Aorta (tissue), 5 donors: ENCODE data around the gene ESRRA. TPM values are rescaled to one million over a fixed set of nuclear protein-coding genes. Genes with fewer than 3 reads are reported as not detected.

Experiments used
- ATAC-seq: fragments of 200-7000 bp; cut with Tn5 transposase; one replicate; pipeline ENCODE4 v1.9.1; 2022; ENCODE audit warnings: moderate library complexity; ENCODE audit not compliant: low FRiP score
- DNase-seq, 2 donors: peaks; one replicate each; pipeline ENCODE4 v3.0.0-alpha.2; 2020
- H3K27ac ChIP-seq, 2 donors: one replicate each; pipeline ENCODE4 v1.5.1; 2013; ENCODE audit warnings: low read length in 2 of 2, mild to moderate bottlenecking in 2 of 2, moderate library complexity in 2 of 2, control low read depth in 1 of 2, inconsistent platforms in 1 of 2, low read depth in 1 of 2
- H3K27me3 ChIP-seq, 2 donors: one replicate each; pipeline ENCODE4 v1.6.1; 2013; ENCODE audit warnings: control low read depth in 1 of 2, low read length in 1 of 2, mild to moderate bottlenecking in 1 of 2, moderate library complexity in 1 of 2; ENCODE audit not compliant: insufficient read depth in 2 of 2, control insufficient read depth in 1 of 2
- H3K36me3 ChIP-seq, 2 donors: one replicate each; pipeline ENCODE4 v1.6.1; 2013; ENCODE audit warnings: control low read depth in 1 of 2, low read length in 1 of 2, mild to moderate bottlenecking in 1 of 2; ENCODE audit not compliant: insufficient read depth in 2 of 2, control insufficient read depth in 1 of 2
- H3K4me1 ChIP-seq, 2 donors: one replicate each; pipeline ENCODE4 v1.6.1; 2013; ENCODE audit warnings: low read length in 2 of 2, control low read depth in 1 of 2, mild to moderate bottlenecking in 1 of 2, moderate library complexity in 1 of 2; ENCODE audit not compliant: insufficient read depth in 2 of 2, control insufficient read depth in 1 of 2
- H3K4me3 ChIP-seq, 2 donors: one replicate each; pipeline ENCODE4 v1.5.1; 2013; ENCODE audit warnings: low read length in 2 of 2, control low read depth in 1 of 2, mild to moderate bottlenecking in 1 of 2
- H3K9me3 ChIP-seq: one replicate; pipeline ENCODE4 v1.6.1; 2013; ENCODE audit warnings: mild to moderate bottlenecking, low read length; ENCODE audit not compliant: control insufficient read depth
- WGBS, 2 donors: extraction: QIAGEN DNeasy Blood & Tissue Kit; methylation state at CpG; one replicate each; pipeline ENCODE4 v1.1.7; 2013; 5-methylcytosine and 5-hydroxymethylcytosine counted together
- intact Hi-C, 2 donors: fragments of 100-400 bp; cut with DNase I; formaldehyde crosslinking; loops; one replicate each; pipeline versions ENCODE4 v1.14.2 to v1.15.0; 2022
- polyA plus RNA-seq, 2 donors: library from polyadenylated mRNA; stranded (reverse); fragments of 200-250 nt; gene quantifications; one replicate each; pipeline ENCODE4 v1.2.3, GENCODE V29; 2013
- total RNA-seq, 2 donors: library from RNA; stranded (reverse); fragmentation: NEBNext Ultra II Directional; extraction: Animal tissue kit (Norgen Biotek cat#: 25700); gene quantifications; one replicate each; pipeline ENCODE4 v1.2.1, GENCODE V29; 2021
- donor health status: healthy with polysubstance abuse.
- donor health status: Bipolar disorder and iron deficiency.
- donor health status: DM: no; HTN: no; CAD: no.
- donor health status: DM: no; HTN: no; CAD: no.
- donor health status: DM: yes; HTN: yes; CAD: no.

ESRRA gene
- total and polyA plus RNA-seq, 4 donors: 25.9 to 54.7 (median 29.9) TPM

DNA sequence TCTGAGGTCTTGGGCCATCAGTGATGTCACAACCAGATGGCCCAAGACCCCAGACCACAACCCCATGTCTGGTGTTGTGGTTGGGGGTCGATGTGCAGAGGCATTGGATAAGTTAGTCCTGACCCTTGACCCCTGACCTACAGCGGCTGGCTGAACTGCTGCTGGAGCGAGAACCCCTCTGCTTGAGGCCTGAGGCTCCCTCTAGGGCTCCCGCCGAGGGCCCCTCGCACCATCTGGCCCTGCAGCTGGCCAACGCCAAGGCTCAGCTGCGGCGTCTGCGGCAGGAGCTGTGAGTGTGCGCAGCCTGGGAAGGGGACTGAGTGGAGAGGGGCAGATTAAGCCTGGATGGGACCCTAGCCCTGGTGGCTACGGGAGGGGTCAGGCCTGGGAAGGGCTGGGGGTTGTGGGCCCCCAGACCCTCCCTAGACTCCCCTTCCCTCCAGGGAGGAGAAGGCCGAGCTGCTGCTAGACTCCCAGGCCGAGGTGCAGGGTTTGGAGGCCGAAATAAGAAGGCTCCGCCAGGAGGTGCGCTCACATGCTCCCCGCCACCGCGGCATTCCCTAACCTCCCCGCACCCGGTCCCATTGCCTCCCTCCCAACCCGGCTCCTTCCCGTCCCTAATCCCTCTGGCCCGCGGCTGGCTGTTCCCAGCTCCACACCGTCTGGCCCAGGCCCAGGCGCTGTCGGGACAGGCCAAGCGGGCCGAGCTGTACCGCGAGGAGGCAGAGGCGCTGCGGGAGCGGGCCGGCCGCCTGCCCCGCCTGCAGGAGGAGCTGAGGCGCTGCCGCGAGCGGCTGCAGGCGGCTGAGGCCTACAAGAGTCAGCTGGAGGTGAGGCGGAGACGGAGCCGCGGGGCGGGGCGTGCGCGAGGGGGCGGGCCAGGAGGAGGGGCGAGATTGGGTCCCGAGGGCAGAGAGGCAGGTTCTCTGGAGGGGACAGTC is 36.8 kb downstream of the ESRRA start:
- Histone ChIP-seq H3K4me3 (no peak overlapping the region), H3K36me3 (no peaks in the 10 kb centered on the region), H3K27ac (no peak overlapping the region), H3K9me3 (no peaks in the 10 kb centered on the region), H3K27me3 (no peaks in the 10 kb centered on the region), H3K4me1 (no peaks in the 10 kb centered on the region)
- 21 to 22% methylated on average over 50 to 55 of the region's 55 CpGs for WGBS, 2 donors
- peak; percentile 93 to 97 for DNase-seq
- intact Hi-C loops: no loop called here
- peak; percentile 91 for ATAC-seq

DNA sequence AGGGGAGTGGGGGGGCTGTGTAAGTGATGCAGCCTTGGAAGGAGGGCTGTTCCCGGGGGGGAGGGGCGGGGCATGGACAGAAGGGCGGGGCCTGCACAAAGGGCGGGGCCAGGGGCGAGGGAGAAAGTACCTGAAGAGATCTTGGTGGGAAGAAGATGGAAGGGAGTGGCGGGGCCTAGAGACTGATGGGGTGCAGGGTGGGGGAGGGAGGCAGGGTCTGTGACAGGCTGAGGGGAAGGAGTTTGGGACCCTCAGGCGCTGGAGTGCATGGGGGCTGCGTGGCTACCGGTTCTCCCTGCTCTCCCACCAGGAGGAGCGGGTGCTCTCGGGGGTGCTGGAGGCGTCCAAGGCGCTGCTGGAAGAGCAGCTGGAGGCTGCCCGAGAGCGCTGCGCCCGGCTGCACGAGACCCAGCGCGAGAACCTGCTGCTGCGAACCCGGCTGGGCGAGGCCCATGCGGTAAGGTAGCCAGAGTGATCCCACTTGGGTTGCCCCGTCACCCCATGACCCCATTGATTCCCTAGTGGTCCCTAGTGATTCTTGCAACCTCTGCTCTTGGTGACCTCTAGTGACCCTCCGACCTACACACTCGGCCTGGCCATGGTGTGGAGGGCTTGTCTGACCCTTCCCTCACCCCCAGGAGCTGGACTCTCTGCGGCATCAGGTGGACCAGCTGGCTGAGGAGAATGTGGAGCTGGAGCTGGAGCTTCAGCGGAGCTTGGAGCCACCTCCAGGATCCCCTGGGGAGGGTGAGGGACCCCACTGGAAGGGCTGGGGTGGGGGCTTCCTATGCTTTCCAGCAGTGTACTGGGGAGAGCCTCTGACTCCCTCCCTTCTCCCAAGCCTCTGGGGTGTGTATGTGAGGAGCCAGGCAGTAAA is 37.8 kb downstream of the ESRRA start:
- H3K27me3 ChIP-seq: no peaks in the 10 kb centered on the region
- H3K9me3 ChIP-seq: no peaks in the 10 kb centered on the region
- H3K27ac ChIP-seq: no peak overlapping the region
- DNase-seq: peak in 1 of 2 donors; percentile 50
- WGBS, 2 donors: 59 to 66% methylated on average over 24 to 29 of the region's 29 CpGs
- no peaks in the 10 kb centered on the region for H3K4me1 ChIP-seq
- no peak overlapping the region for H3K4me3 ChIP-seq
- no peak for ATAC-seq
- H3K36me3 ChIP-seq: no peaks in the 10 kb centered on the region
- intact Hi-C loops: no loop called here

DNA sequence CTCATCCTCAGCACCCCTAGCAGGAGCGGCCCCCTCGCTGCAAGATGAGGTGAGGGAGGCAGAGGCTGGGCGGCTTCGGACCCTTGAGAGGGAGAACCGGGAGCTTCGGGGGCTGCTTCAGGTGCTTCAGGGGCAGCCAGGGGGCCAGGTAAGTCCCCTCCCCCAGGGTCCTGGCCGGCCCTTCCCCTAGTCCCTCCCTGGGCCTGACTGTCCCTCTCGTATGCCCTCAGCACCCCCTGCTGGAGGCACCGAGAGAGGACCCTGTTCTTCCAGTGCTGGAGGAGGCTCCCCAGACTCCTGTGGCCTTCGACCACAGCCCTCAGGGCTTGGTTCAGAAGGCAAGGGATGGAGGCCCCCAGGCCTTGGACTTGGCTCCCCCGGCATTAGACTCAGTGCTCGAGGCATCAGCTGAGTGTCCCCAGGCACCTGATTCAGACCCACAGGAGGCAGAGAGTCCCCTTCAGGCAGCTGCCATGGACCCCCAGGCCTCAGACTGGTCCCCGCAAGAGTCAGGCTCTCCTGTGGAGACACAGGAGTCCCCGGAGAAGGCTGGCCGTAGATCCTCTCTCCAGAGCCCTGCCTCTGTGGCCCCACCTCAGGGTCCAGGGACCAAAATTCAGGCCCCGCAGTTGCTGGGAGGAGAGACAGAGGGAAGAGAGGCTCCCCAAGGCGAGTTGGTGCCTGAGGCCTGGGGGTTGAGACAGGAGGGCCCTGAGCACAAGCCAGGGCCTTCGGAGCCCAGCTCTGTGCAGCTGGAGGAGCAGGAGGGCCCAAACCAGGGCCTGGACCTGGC is 38.6 kb downstream of the ESRRA start:
- DNase-seq (no peak), ATAC-seq (no peak)
- WGBS, 2 donors: 82 to 85% methylated on average over 18 of the region's 18 CpGs
- no peak overlapping the region for H3K27ac ChIP-seq
- H3K4me1 ChIP-seq: no peaks in the 10 kb centered on the region
- H3K9me3 ChIP-seq: no peaks in the 10 kb centered on the region
- no peak overlapping the region for H3K4me3 ChIP-seq
- H3K36me3 ChIP-seq: no peaks in the 10 kb centered on the region
- H3K27me3 ChIP-seq: no peaks in the 10 kb centered on the region
- intact Hi-C loops: no loop called here

DNA sequence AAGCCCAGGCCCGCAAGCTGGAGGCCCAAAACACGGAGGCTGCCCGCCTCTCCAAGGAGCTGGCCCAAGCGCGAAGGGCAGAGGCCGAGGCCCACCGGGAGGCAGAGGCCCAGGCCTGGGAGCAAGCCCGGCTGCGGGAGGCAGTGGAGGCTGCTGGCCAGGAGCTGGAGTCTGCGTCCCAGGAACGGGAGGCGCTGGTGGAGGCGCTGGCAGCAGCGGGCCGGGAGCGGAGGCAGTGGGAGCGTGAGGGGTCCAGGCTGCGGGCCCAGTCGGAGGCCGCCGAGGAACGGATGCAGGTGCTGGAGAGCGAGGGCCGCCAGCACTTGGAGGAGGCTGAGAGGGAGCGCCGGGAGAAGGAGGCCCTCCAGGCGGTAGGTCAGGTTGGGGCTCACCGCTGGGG is 39.5 kb downstream of the ESRRA start:
- no peaks in the 10 kb centered on the region for H3K4me1 ChIP-seq
- no peaks in the 10 kb centered on the region for H3K9me3 ChIP-seq
- H3K27me3 ChIP-seq: no peaks in the 10 kb centered on the region
- WGBS, 2 donors: 94 to 96% methylated on average over 28 of the region's 28 CpGs
- DNase-seq (no peak), ATAC-seq (no peak)
- H3K4me3 ChIP-seq: no peak overlapping the region
- intact Hi-C loops: no loop called here
- H3K36me3 ChIP-seq: no peaks in the 10 kb centered on the region
- H3K27ac ChIP-seq: no peak overlapping the region

DNA sequence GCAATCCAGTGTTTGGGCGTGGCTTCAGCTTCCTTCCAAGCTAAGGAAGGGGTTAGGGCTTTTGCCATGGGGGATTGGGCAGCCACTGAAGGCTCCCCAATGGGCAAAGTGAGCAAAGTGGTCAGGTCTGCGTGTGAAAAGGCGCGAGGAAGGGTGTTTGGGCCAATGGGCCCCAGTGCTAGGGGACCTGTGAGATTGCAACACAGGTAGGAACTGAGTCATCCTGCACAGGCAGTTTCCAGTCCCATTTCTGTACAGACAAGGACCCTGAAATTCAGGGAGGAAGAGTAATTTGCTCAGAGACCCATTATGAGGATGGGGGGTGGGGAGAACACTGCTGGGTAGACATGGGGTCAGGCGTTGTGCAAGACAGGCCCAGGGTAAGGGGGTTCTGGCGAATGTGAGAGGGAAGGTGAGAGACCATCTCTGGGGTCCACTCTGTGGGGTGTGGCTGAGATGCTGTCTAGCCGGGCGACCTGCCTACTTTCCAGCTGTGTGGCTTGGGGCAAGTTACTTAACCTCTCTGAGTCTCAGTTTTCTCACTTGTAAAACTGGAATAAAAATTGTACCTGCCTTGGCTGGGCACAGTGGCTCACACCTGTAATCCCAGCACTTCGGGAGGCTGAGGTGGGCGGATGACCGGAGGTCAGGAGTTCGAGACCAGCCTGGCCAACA is 42.0 kb downstream of the ESRRA start:
- DNase-seq (peak in 1 of 2 donors; percentile 42), ATAC-seq (no peak)
- intact Hi-C loops: no loop called here
- Histone ChIP-seq H3K4me3 (no peak overlapping the region), H3K27me3 (no peaks in the 10 kb centered on the region), H3K4me1 (no peaks in the 10 kb centered on the region), H3K36me3 (no peaks in the 10 kb centered on the region), H3K27ac (no peak overlapping the region), H3K9me3 (no peaks in the 10 kb centered on the region)
- 90 to 95% methylated on average over 12 of the region's 12 CpGs for WGBS, 2 donors

DNA sequence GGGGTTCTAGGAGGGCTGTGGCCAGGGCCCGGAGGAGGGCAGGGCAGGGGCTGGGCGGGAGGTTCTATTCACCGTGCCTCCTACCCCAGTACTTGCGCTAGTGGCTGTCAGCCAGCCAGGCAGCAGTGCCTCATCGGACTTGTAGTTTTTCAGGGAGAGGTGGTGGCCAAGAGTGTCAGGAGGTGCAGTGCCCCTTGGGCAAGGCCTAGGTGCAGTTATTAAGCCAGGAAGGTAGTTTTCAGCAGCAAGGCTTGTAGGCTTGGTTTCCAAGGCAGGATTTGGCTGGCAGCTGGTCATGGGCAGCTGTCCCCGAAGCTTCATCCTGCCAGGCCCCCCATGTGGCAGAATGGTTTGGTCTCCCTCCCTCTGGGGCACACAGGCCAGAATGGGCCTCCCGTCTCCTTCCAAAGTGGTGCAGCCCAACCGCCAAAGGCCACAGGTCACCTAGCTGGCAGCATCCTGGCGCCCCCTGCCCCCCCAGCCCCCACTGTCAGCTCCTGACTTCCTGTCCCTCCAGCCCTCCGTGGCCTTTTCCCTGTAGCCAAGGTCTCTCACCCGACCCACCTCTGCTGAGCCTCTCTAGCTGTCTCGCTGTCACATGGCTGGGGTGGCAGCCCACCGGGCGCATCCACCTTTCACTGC is 43.2 kb downstream of the ESRRA start:
- DNase-seq (peak in 1 of 2 donors; percentile 72), ATAC-seq (no peak)
- intact Hi-C loops: no loop called here

DNA sequence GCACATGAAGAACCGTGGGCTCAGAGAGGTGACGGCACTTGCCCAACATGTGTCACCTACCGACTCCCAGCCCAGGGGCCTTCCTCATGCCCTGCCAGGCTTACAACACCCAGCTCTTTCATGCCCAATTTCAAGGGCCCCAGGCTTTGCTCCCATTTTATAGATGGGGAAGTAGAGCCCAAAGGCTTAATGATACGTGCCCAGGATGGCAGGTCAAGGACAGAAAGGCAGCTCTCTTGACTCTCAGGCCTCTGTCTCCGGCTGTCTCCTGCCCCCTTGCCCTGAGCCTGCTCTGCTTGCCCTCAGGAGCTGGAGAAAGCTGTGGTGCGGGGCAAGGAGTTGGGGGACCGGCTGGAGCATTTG is 43.7 kb downstream of the ESRRA start:
- H3K27me3 ChIP-seq: no peaks in the 10 kb centered on the region
- 92 to 93% methylated on average over 7 of the region's 7 CpGs for WGBS, 2 donors
- no peaks in the 10 kb centered on the region for H3K4me1 ChIP-seq
- no peaks in the 10 kb centered on the region for H3K36me3 ChIP-seq
- H3K4me3 ChIP-seq: no peak overlapping the region
- H3K9me3 ChIP-seq: no peaks in the 10 kb centered on the region
- intact Hi-C loops: no loop called here
- ATAC-seq: no peak
- no peak for DNase-seq
- no peak overlapping the region for H3K27ac ChIP-seq

More for the DNA sequence above, 43.2 kb downstream of the ESRRA start:
- Histone ChIP-seq H3K27me3 (no peaks in the 10 kb centered on the region), H3K4me3 (no peak overlapping the region), H3K9me3 (no peaks in the 10 kb centered on the region), H3K36me3 (no peaks in the 10 kb centered on the region), H3K27ac (no peak overlapping the region), H3K4me1 (no peaks in the 10 kb centered on the region)
- 67 to 70% methylated on average over 13 to 14 of the region's 14 CpGs for WGBS, 2 donors
